SU-DHL-6 (cell line): ENCODE results near the gene RNASE9.

Source experiments
- H2AFZ ChIP-seq: fragments of 200-600 bp; sonication (generic); 2 replicates; pipeline ENCODE4 v1.6.1; 2014; ENCODE audit warnings: low read depth, mild to moderate bottlenecking, moderate library complexity, mixed read lengths, antibody characterized with exemption, low read length; ENCODE audit not compliant: severe bottlenecking
- H3F3A ChIP-seq: fragments of 200-600 bp; shearing (Covaris generic); 2 replicates; pipeline ENCODE4 v1.6.0; 2016; ENCODE audit warnings: antibody characterized with exemption, mild to moderate bottlenecking; ENCODE audit not compliant: insufficient read depth
- H3K27ac ChIP-seq: fragments of 200-600 bp; sonication (generic); 2 replicates; pipeline ENCODE4 v1.5.1; 2016; ENCODE audit warnings: low read depth, mild to moderate bottlenecking, low read length, moderate library complexity, mixed read lengths
- H3K27me3 ChIP-seq: fragments of 200-600 bp; sonication (generic), shearing (Covaris generic); 2 replicates; pipeline ENCODE4 v1.6.0; 2014; ENCODE audit warnings: mild to moderate bottlenecking, low read length
- H3K36me3 ChIP-seq: fragments of 200-600 bp; sonication (generic); 2 replicates; pipeline ENCODE4 v1.6.1; 2014; ENCODE audit warnings: mild to moderate bottlenecking, low read length, mixed read lengths
- H3K4me2 ChIP-seq: fragments of 300-600, 200-600 bp; shearing (Covaris generic), sonication (generic); 2 replicates; pipeline ENCODE4 v1.6.0; 2014; ENCODE audit warnings: low read length, low read depth, mild to moderate bottlenecking; ENCODE audit not compliant: poor library complexity, severe bottlenecking
- H3K4me3 ChIP-seq: fragments of 200-600 bp; sonication (generic); 2 replicates; pipeline ENCODE4 v1.5.1; 2014; ENCODE audit warnings: antibody characterized with exemption, low read length, mild to moderate bottlenecking, mixed read lengths; ENCODE audit not compliant: insufficient read depth, poor library complexity, severe bottlenecking
- H3K79me2 ChIP-seq: fragments of 200-600 bp; sonication (generic); 2 replicates; pipeline ENCODE4 v1.6.1; 2014; ENCODE audit warnings: mild to moderate bottlenecking, low read length, moderate library complexity; ENCODE audit not compliant: insufficient read depth
- H3K9ac ChIP-seq: fragments of 200-600 bp; sonication (generic); 2 replicates; pipeline ENCODE4 v1.7.0; 2014; ENCODE audit warnings: mild to moderate bottlenecking, low read length
- H3K9me2 ChIP-seq: fragments of 200-600 bp; sonication (generic); replicated peaks from 2 replicates; pipeline ENCODE4 v1.6.1; 2014; ENCODE audit warnings: low read length; ENCODE audit not compliant: insufficient read depth
- H3K9me3 ChIP-seq: fragments of 200-600 bp; sonication (generic); 2 replicates; pipeline ENCODE4 v1.6.1; 2014; ENCODE audit warnings: low read length, mixed read lengths; ENCODE audit not compliant: insufficient read depth
- H4K20me1 ChIP-seq: fragments of 200-600 bp; sonication (generic); 2 replicates; pipeline ENCODE4 v1.6.1; 2014; ENCODE audit warnings: low read depth, mild to moderate bottlenecking, antibody characterized with exemption, low read length, moderate library complexity, mixed read lengths
- CTCF ChIP-seq: fragments of 200-600 bp; sonication (generic); IDR thresholded peaks from one replicate; pipeline ENCODE4 v1.5.1; 2017; ENCODE audit warnings: antibody characterized with exemption, mild to moderate bottlenecking, low read length, moderate library complexity; ENCODE audit not compliant: insufficient read depth, poor library complexity, severe bottlenecking
- EZH2phosphoT487 ChIP-seq: fragments of 200-600 bp; sonication (generic), shearing (Covaris generic); conservative IDR thresholded peaks from 2 replicates; pipeline ENCODE4 v1.6.1; 2018; ENCODE audit warnings: mild to moderate bottlenecking, antibody characterized with exemption, low read length, moderate library complexity, mixed read lengths

Gene RNASE9

GRCh38 chr14:20548414-20549158 is 12.3 kb downstream of the RNASE9 start:
- Histone ChIP-seq H3K27ac (no peak overlapping the region), H3K4me2 (no peak overlapping the region), H3K36me3 (no peaks in the 10 kb centered on the region), H3K79me2 (no peaks in the 10 kb centered on the region), H3K4me3 (no peak overlapping the region), H3K9me3 (no peaks in the 10 kb centered on the region), H3F3A (no peaks in the 10 kb centered on the region), H3K9ac (no peak overlapping the region), H3K9me2 (no peaks in the 10 kb centered on the region), H2AFZ (no peak overlapping the region), H3K27me3 (0 out of 2 replicates have a peak, but pooled peaks cover 4% of the 10 kb centered on the region), H4K20me1 (no peaks in the 10 kb centered on the region)
- TF ChIP-seq EZH2phosphoT487: no peak
- no peak for TF ChIP-seq CTCF

- H2AFZ ChIP-seq: no peak overlapping the region
- H3K36me3 ChIP-seq: no peaks in the 10 kb centered on the region
- no peak overlapping the region for H3K4me3 ChIP-seq
- no peak overlapping the region for H3K4me2 ChIP-seq
- no peaks in the 10 kb centered on the region for H3K9me3 ChIP-seq
- H3K27ac ChIP-seq: no peak overlapping the region
- 0 out of 2 replicates have a peak, but pooled peaks cover 4% of the 10 kb centered on the region for H3K27me3 ChIP-seq
- no peaks in the 10 kb centered on the region for H3K79me2 ChIP-seq
- no peak for TF ChIP-seq CTCF
- no peak for TF ChIP-seq EZH2phosphoT487
- H3K9ac ChIP-seq: no peak overlapping the region
- no peaks in the 10 kb centered on the region for H3K9me2 ChIP-seq
- H4K20me1 ChIP-seq: no peaks in the 10 kb centered on the region
- H3F3A ChIP-seq: no peaks in the 10 kb centered on the region
Observed at GRCh38 chr14:20546877-20547276, 14.0 kb downstream of the RNASE9 start.

GRCh38 chr14:20539906-20540305 is 20.9 kb downstream of the RNASE9 start:
- Histone ChIP-seq H3F3A (no peaks in the 10 kb centered on the region), H3K9ac (no peak overlapping the region)

More at GRCh38 chr14:20539906-20540305, 20.9 kb downstream of the RNASE9 start:
- Histone ChIP-seq H3K36me3 (no peaks in the 10 kb centered on the region), H3K4me3 (no peak overlapping the region), H4K20me1 (no peaks in the 10 kb centered on the region), H3K79me2 (no peaks in the 10 kb centered on the region), H3K9me2 (no peaks in the 10 kb centered on the region), H3K9me3 (no peaks in the 10 kb centered on the region), H3K27me3 (no peaks in the 10 kb centered on the region), H3K4me2 (no peak overlapping the region), H2AFZ (no peak overlapping the region), H3K27ac (no peak overlapping the region)
- no peak for TF ChIP-seq CTCF
- TF ChIP-seq EZH2phosphoT487: no peak
